HG03045 (cell line): ENCODE measurements around the gene C1orf146.
"Not testable (repeated sequence)": the region's sequence is repeated elsewhere in the genome, so short reads cannot be mapped to it uniquely, and the experiment has no call there.

ENCODE experiments used
- ATAC-seq: cut with Tn5 transposase; IDR thresholded peaks from one replicate; pipeline ENCODE4 v1.9.1; 2021; ENCODE audit warnings: mild to moderate bottlenecking, moderate library complexity; ENCODE audit not compliant: unreplicated experiment

The C1orf146 gene

GRCh38 chr1:92217721-92218120 lies at the start of gene C1orf146:
C1orf146 (plus strand) TSS chr1:92217915; CDS start chr1:92231421, 13,506 bp downstream.
- ATAC-seq = no peak

- ATAC-seq = no peak
Observed at GRCh38 chr1:92168657-92169056, 49.1 kb upstream of the C1orf146 start.

GRCh38 chr1:92169214-92170005 lies 48.3 kb upstream of the C1orf146 start:
- ATAC-seq = no peak

- ATAC-seq = no peak
Observed at GRCh38 chr1:92184632-92185031, 33.1 kb upstream of the C1orf146 start.

- no peak for ATAC-seq
Observed at GRCh38 chr1:92186081-92186480, 31.6 kb upstream of the C1orf146 start.

- no peak for ATAC-seq
Observed at GRCh38 chr1:92188436-92189255, 29.1 kb upstream of the C1orf146 start.

- no peak for ATAC-seq
Observed at GRCh38 chr1:92191726-92192125, 26.0 kb upstream of the C1orf146 start.

- no peak for ATAC-seq
Observed at GRCh38 chr1:92192246-92192645, 25.5 kb upstream of the C1orf146 start.

- no peak for ATAC-seq
Observed at GRCh38 chr1:92194511-92194910, 23.2 kb upstream of the C1orf146 start.

- no peak for ATAC-seq
Observed at GRCh38 chr1:92201973-92202372, 15.7 kb upstream of the C1orf146 start.

GRCh38 chr1:92203105-92203504 lies 14.6 kb upstream of the C1orf146 start:
- ATAC-seq = no peak

GRCh38 chr1:92210701-92211100 lies 7.0 kb upstream of the C1orf146 start:
- no peak for ATAC-seq

GRCh38 chr1:92211166-92211565 lies 6.5 kb upstream of the C1orf146 start:
- no peak for ATAC-seq

- no peak for ATAC-seq
Observed at GRCh38 chr1:92218559-92218958, 844 bp downstream of the C1orf146 start.

GRCh38 chr1:92219028-92219427 lies 1.3 kb downstream of the C1orf146 start:
- ATAC-seq = no peak

GRCh38 chr1:92228401-92228800 lies 10.7 kb downstream of the C1orf146 start:
- ATAC-seq = no peak

GRCh38 chr1:92230736-92231135 lies 13.0 kb downstream of the C1orf146 start:
- ATAC-seq = no peak

- ATAC-seq = no peak
Observed at GRCh38 chr1:92240034-92240433, 22.3 kb downstream of the C1orf146 start.

- ATAC-seq = no peak
Observed at GRCh38 chr1:92244376-92244775, 26.7 kb downstream of the C1orf146 start.

GRCh38 chr1:92254714-92255113 lies 37.0 kb downstream of the C1orf146 start:
- ATAC-seq = not testable (repeated sequence)

- ATAC-seq = no peak
Observed at GRCh38 chr1:92259350-92259749, 41.6 kb downstream of the C1orf146 start.

GRCh38 chr1:92262516-92262915 lies 44.8 kb downstream of the C1orf146 start:
- ATAC-seq = no peak
